ENCODE results near the gene SNUPN. TPM values are rescaled to one million over a fixed set of nuclear protein-coding genes. Genes with fewer than 3 reads are reported as not detected.
A peak's percentile ranks its signal among the peaks of the same experiment; 100 is the strongest.
"Not testable (repeated sequence)": the region's sequence is repeated elsewhere in the genome, so short reads cannot be mapped to it uniquely, and the experiment has no call there.

Gene SNUPN
- total and polyA plus RNA-seq, 8 donors, result 23.6 to 34.5 (median 26.0) TPM

- ATAC-seq (no peak), DNase-seq (no peak)
- Histone ChIP-seq H3K4me3 (no peak overlapping the region), H3K36me3 (no peaks in the 10 kb centered on the region), H3K4me1 (peaks cover 8 to 51% of the 10 kb centered on the region in 2 donors), H3K27ac (peak overlapping the region in 1 of 2 donors; percentile 31), H3K9me3 (no peaks in the 10 kb centered on the region), H3K27me3 (no peaks in the 10 kb centered on the region)
- intact Hi-C loops (cut with DNase I), result no loop called here
- TF ChIP-seq, protein P1, sequence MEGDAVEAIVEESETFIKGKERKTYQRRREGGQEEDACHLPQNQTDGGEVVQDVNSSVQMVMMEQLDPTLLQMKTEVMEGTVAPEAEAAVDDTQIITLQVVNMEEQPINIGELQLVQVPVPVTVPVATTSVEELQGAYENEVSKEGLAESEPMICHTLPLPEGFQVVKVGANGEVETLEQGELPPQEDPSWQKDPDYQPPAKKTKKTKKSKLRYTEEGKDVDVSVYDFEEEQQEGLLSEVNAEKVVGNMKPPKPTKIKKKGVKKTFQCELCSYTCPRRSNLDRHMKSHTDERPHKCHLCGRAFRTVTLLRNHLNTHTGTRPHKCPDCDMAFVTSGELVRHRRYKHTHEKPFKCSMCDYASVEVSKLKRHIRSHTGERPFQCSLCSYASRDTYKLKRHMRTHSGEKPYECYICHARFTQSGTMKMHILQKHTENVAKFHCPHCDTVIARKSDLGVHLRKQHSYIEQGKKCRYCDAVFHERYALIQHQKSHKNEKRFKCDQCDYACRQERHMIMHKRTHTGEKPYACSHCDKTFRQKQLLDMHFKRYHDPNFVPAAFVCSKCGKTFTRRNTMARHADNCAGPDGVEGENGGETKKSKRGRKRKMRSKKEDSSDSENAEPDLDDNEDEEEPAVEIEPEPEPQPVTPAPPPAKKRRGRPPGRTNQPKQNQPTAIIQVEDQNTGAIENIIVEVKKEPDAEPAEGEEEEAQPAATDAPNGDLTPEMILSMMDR (IDR thresholded peaks at IDR 0.05), result no peak
Measured at GRCh38 chr15:75573648-75574384, 51.7 kb downstream of the SNUPN start.

- ATAC-seq, result no peak
- intact Hi-C loops (cut with DNase I), result no loop called here
- peaks cover 0 to 35% of the 10 kb centered on the region in 2 donors for H3K4me1 ChIP-seq
Measured at GRCh38 chr15:75570126-75570845, 55.2 kb downstream of the SNUPN start.

GRCh38 chr15:75565062-75565970 lies 60.2 kb downstream of the SNUPN start:
- no peaks in the 10 kb centered on the region for H3K9me3 ChIP-seq
- intact Hi-C loops (cut with DNase I), result no loop called here
- ATAC-seq, result no peak
- TF ChIP-seq, protein P1 (IDR thresholded peaks at IDR 0.05), result no peak
- H3K27ac ChIP-seq, result no peak overlapping the region
- DNase-seq, result no peak
- no peaks in the 10 kb centered on the region for H3K36me3 ChIP-seq
- no peaks in the 10 kb centered on the region for H3K27me3 ChIP-seq
- no peak overlapping the region for H3K4me3 ChIP-seq
- H3K4me1 ChIP-seq, result peaks cover 0 to 5% of the 10 kb centered on the region in 2 donors

More at GRCh38 chr15:75570126-75570845, 55.2 kb downstream of the SNUPN start:
- Histone ChIP-seq H3K36me3 (no peaks in the 10 kb centered on the region), H3K4me3 (no peak overlapping the region), H3K27me3 (no peaks in the 10 kb centered on the region), H3K27ac (no peak overlapping the region), H3K9me3 (no peaks in the 10 kb centered on the region)
- TF ChIP-seq, protein P1 (IDR thresholded peaks at IDR 0.05), result no peak
- DNase-seq, result no peak

GRCh38 chr15:75561888-75562287 lies 63.6 kb downstream of the SNUPN start:
- TF ChIP-seq, protein P1 (IDR thresholded peaks at IDR 0.05), result no peak
- ATAC-seq, result no peak
- intact Hi-C loops (cut with DNase I), result no loop called here

DNA sequence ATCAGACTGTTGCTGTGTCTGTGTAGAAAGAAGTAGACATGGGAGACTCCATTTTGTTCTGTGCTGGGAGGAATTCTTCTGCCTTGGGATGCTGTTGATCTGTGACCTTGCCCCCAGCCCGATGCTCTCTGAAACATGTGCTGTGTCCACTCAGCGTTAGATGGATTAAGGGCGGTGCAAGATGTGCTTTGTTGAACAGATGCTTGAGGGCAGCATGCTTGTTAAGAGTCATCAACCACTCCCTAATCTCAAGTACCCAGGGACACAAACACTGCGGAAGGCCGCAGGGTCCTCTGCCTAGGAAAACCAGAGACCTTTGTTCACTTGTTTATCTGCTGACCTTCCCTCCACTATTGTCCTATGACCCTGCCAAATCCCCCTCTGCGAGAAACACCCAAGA lies 66.2 kb downstream of the SNUPN start:
- H3K4me1 ChIP-seq; H3K4me3 ChIP-seq; ATAC-seq; H3K27ac ChIP-seq; DNase-seq; H3K36me3 ChIP-seq; H3K27me3 ChIP-seq; intact Hi-C loops (cut with DNase I); H3K9me3 ChIP-seq: not testable (repeated sequence)

More at GRCh38 chr15:75561888-75562287, 63.6 kb downstream of the SNUPN start:
- no peaks in the 10 kb centered on the region for H3K4me1 ChIP-seq
- no peak for DNase-seq
- no peaks in the 10 kb centered on the region for H3K36me3 ChIP-seq
- H3K9me3 ChIP-seq, result no peaks in the 10 kb centered on the region
- H3K27ac ChIP-seq, result no peak overlapping the region
- no peaks in the 10 kb centered on the region for H3K27me3 ChIP-seq
- no peak overlapping the region for H3K4me3 ChIP-seq

DNA sequence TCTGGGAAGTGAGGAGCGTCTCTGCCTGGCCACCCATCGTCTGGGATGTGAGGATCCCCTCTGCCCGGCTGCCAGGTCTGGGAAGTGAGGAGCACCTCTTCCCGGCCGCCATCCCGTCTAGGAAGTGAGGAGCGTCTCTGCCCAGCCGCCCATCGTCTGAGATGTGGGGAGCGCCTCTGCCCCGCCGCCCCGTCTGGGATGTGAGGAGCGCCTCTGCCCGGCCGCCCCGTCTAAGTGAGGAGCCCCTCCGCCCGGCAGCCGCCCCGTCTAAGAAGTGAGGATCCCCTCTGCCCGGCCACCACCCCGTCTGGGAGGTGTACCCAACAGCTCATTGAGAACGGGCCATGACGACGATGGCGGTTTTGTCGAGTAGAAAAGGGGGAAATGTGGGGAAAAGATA lies 66.6 kb downstream of the SNUPN start:
- H3K4me1 ChIP-seq; intact Hi-C loops (cut with DNase I); H3K27me3 ChIP-seq; H3K36me3 ChIP-seq; ATAC-seq; H3K4me3 ChIP-seq; H3K9me3 ChIP-seq; DNase-seq; H3K27ac ChIP-seq: not testable (repeated sequence)
